Cerebellar cortex (tissue), 1 donor: Measurements from ENCODE around the gene ALG12.

Experiments used
- DNase-seq: peaks from one replicate; pipeline ENCODE4 v3.0.0-alpha.2; 2015; ENCODE audit warnings: low spot score

The ALG12 gene

DNA sequence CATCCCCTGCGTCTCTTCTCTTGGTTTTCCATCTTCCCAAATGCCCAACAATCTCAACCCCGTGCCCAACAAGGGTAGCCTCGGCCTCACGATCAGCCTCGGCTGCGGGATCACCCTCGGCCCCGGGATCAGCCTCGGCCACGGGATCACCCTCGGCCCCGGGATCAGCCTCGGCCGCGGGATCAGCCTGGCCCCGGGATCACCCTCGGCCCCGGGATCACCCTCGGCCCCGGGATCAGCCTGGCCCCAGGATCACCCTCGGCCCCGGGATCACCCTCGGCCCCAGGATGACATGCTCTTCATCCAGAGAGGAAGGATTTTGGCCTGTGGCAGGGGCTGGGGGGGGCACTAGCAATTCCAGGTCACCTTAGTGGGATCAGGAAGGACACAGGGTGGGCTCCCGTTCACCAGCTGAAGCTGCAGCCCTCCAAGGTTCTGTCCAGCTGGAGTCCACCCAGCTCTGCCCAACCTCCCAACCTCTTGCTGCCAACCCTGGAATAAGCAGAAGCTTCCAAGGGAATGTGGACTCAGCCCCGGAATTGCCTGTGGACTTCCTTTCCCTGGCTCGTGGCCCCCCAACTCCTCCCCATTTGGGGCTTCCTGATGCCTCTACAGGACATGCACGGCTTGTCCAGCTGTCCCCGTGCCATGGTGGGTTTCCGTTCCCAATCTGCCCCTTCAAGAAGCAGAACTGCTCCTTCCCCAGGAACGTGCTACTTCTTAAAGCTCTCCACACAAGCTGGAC lies 6.2 kb downstream of the ALG12 start:
- DNase-seq, result no peak

DNA sequence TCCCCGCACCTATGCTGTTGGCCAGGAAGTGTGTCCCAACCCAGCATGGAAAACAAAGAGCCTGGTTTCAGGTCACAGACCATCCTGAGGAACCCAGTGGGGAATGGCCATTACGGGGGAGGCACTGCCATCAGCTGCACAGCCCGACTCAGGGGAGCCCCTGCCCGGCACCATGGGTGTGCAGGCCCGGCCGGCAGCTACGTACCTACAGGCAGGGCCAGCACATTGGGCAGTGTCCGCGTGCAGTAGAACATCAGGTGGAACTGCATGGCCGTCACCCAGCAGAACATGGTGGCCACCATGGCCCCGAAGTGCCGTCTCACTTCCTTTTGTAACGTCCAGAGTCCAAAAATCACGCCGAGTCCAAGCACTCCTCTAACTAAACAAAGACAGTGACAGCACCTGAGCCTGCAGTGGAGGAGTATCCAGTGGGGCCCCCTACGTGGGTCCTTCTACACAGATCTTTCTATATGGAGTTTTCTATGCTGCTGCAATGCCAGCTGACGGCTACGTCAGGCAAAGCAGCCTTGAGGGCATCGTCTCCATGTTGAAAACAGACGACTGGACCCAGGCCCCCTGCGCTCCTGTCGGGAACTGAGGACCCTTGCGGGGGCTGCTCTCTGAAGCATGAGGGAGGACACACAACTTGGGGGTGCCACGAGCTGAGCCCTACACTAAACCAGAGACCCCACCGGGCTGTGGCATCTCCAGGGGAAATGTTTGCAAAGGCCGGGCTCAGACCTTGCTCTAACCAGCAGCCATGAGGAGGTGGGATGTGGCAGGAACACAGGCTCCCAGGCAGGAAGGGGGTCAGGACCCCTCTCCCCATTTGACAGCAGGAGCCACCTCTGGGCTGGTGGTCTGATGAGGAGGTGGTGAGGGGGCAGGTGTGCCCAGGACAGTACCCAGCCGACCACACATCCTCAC lies 7.7 kb downstream of the ALG12 start:
- no peak for DNase-seq

DNA sequence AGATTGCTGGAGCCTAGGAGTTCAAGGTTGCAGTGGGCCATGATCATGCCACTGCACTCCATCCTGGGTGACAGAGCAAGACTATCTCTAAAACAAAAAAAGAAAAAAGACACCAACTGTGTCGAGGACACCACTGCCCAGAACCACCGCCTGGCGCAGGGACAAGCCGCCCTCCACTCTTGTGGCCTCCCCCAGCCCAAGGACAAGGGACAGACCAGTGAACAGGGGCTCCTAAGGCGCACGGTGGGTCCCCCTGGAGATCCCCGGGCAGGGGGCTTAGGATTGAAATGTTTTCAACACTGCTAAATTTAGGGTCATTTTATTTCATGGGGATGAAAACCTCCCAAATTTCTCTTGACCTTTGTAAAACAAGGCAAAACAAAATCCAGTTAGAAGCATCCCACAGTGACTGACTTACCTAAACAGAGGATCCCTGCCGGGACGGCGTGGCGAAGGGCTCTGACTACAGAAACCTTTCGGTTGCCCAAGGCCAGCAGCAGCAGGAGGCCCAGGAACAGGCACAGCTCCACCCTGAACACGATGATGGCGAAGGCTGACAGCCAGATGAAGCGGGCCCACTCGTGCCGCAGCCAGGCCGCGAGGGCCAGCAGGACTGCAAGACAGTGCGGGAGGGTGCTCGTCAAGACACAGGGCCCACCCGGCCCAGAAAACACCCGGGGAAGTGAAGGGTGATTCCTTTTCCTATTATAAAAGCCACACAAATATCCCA lies 8.6 kb downstream of the ALG12 start:
- no peak for DNase-seq

DNA sequence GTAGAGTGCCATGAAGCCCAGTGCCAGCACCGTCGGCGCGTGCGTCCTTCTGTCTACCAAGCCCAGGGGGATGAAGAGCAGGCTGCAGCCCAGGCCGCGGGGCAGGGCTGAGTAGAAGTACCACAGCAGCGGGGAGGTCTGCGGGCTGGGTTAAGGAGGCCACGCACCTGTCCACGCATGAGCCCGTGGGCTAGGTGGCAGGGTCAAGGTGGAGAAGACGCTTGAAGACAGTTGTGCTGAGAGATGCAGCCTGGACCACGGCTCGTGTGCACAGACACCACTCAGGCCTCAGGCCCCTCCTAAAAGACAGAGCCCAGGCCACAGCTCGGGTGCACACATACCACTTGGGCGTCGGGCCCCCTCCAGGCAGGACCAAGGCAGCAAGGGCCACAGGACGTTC lies 10.4 kb downstream of the ALG12 start:
- no peak for DNase-seq

DNA sequence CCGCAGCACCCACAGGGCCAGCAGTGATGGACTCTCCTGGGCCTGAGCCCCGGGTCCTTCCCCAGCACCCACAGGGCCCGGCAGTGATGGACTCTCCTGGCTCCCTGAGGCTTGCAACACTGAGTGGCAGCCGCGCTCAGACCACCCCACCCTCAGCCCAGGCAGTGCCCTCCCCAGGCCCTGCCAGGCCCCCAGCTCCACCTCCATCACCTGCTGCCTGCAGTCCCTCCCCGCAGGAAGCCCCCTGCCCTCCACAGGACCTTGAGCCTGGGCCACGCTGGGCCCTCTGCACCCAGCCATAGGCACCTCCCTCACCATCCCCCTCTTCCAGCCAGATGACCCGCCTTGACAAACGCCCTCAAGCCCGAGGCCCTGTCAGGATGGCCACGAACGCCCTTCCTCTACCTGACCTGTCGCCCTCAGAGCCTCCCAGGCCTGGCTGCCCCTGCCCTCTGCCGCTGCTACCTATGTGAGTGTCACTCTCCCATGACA lies 11.4 kb downstream of the ALG12 start:
- DNase-seq, result no peak

DNA sequence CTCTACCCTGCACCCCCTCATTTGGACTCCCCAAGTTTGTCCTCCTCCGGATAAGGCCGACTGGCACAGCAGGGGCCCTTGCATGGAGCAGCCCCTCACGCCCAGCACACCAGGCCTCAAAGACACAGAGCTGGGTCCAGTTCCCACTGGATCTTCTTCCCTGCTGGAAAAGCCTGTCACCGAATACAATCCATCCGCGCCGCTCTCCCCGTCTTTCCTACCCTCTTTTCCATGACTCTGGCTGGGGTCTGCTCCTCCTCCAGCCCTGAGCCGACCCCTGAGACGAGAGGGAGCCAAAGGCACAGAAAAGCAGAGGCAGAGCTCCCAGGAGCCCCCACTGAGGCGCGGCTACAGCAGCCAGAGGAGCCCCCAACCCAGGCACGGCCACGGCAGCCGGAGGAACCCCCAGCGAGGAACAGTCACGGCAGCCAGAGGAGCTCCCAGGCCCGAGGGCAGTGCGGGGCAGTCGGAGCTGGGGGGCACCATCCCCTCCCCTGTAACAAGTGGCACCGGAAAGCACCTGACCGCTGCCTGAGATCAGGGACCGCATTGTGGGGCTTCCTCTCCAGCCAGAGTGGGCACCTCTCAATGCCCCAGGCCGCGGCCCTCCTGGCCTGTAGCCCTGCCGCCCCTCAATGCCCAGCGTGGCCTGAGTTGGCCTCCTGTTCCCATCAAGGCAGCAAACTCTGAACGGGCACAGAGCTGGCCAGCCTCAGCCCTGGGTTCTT lies 12.0 kb downstream of the ALG12 start:
- DNase-seq, result no peak

DNA sequence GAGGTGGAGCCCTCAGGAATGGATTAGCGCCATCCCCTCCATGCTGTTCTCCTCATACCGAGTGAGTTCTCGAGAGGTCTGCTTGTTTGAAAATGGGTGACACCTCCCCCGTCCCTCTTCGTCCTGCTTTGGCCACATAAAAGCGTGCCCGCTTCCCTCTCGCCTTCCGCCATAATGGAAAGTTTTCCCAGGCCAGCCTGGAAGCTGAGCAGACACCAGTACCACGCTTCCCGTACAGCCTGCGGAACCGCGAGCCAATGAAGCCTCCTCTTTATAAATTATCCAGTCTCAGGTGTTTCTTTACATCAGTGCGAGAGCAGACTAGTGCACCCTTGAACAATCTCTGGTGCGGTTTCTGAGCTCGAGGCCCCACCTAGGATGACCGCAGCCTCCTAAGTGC lies 12.8 kb downstream of the ALG12 start:
- no peak for DNase-seq

DNA sequence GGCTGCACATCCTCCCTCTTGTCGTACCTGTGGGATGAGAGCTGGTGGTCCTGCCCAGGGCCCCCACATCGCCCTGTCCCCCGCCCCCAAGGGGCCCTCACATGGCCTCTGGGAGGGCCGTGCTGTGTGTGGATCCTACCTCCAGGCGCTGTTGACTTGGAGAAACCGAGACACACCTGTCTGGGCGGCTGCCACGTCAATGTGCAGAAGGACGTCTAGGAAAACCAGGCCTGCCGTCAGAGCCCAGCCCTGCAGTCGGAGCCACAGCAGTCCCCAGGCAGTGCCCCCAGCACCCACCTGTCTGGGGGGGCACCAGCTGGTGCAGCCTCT lies 14.2 kb downstream of the ALG12 start:
- DNase-seq, result no peak

DNA sequence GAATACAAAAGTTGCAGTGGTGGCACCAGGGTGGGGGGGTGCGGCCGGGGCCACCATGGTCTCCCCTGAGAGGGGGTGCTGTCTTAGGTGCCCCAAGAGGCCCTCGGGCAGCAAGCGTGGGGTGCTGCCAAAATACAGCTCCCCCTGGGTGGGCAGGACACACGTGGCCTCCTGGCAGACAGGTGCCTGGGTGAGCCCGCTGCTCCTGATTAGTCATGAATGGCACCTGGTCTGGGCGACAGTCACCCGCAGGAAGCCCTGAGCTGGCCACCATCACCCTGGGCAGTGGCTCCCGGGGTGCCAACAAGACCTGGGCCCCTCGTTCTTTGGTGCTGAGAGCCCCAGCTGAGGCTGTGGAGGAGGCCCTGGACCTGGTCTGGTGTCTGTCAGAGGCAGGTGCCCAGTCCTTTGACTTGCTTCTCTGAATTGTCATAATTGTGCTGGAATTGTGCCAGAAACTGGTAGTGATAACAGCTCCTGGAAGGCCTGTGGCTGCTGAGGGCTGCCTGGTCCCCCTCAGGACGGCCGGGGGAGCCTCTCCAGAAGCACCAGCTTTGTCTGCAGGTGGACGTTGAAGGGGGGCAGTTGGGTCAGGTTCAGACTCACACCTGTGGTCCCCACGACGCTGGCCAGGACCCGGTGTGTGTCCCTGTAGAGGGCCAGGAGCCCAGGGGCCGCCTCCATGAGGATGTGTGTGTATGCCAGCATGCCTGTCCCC lies 14.8 kb downstream of the ALG12 start:
- peak; percentile 75 for DNase-seq

DNA sequence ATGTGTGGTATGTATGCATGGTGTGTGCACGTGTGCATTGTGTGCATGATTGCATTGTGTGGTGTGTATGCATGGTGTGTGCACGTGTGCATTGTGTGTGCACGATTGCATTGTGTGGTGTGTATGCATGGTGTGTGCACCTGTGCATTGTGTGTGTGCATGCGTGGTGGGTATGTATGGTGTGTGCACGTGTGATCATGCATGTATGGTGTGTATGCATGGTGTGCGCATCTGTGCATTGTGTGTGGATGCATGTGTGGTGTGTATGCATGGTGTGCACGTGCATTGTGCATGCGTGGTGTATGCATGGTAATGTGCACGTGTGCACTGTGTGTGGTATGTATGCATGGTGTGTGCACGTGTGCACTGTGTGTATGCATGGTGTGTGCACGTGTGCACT lies 16.8 kb downstream of the ALG12 start:
- no peak for DNase-seq

DNA sequence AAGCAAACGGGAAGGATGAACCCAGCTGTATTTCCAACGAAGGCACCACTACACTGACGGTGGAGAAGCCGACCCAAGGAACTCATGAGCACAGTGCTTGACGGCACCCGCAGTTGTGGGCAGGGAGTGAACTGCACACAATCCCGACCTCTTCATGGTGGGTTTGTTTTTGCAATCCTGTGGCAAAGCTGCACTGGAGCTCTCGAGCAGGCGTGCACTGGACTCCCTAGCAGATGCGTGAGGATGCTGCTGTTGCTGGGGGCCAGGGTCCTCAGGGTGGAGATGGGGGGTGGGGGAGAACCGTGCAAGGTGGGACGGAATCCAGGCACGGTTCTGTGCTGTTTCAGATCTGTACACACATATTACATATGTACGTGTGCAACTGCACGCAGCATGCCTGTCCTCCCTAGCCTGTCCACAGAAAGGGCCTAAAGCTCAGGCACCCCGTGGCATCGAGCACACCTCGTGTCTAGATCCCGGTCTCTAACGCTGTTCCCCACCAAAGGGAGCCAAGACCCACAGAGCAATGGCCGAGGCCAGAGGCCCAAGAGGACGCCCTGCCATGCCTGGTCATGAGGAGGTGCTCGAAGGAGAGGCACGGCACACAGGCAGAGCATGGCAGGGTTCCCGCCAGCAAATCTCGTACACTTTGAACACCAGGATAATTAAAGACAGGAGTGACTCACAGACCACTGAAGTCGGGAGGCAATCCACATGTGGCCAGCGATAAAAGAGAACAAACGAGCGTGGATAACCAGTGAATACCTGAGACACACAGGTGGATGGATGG lies 17.6 kb downstream of the ALG12 start:
- DNase-seq, result no peak

DNA sequence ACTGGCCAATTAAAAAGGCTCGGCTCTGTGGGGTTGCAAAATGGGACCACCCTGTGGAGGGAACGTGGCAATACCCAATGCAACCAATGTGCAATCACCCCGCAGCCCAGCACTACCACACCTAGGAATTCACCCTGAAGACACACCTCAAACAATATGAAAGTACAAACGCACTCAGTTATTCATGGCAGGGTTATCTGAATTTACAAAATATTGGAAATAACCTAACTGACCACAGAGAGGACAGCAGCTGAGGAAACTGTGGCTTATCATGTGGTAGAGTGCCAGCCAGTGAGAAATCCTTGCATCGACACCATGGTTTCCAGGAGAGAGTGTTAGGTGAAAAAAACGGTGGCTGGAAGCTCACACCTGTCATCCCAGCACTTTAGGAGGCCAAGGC lies 18.7 kb downstream of the ALG12 start:
- no peak for DNase-seq

DNA sequence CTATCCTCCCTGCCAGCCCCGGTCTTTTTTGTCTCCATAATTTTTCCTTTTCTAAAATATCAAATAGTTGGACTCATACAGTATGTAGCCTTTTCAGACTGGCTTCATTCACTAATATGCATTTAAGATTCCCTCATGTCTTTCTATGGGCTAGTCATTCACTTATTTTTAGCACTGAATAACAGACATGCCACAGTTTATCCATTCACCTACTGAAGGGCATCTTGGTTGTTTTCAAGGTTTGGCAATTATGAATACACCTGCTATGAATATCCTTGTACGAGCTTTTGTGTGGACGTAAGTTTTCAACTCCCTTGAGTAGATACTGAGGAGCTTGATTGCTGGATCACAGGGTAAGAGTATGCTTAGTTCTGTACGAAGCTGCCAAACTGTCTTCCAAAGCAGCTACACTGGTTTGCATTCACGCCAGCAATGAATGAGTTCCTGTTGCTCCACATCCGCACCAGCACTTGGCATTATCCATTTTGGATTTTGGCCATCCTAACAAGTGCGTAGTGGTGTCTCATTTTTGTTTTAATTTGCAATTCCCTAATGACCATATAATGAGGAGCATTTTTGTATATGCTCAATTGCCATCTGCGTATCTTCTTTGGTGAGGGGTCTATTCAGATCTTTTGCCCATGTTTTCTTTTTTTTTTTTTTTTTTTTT lies 21.1 kb downstream of the ALG12 start:
- DNase-seq, result no peak

DNA sequence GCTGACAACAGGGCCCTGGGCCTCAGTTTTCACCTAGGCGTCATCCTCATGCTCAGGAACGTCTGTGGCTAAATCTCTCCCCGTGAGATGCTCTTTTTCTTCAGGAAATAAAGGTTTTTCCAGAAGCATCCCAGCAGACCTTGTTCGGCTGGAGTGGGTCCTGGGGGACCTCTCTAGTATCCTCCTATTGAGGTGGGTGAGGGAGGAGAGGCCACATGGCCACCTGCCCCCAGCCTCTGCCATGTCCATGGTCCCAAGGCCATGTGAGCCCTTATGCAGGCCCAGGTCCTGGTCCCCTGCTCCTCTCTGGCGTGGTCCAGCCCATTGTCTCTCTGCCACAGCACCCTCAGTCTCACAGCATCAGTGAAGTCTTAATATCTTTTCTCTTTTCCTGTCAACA lies 22.0 kb downstream of the ALG12 start:
- DNase-seq, result no peak

DNA sequence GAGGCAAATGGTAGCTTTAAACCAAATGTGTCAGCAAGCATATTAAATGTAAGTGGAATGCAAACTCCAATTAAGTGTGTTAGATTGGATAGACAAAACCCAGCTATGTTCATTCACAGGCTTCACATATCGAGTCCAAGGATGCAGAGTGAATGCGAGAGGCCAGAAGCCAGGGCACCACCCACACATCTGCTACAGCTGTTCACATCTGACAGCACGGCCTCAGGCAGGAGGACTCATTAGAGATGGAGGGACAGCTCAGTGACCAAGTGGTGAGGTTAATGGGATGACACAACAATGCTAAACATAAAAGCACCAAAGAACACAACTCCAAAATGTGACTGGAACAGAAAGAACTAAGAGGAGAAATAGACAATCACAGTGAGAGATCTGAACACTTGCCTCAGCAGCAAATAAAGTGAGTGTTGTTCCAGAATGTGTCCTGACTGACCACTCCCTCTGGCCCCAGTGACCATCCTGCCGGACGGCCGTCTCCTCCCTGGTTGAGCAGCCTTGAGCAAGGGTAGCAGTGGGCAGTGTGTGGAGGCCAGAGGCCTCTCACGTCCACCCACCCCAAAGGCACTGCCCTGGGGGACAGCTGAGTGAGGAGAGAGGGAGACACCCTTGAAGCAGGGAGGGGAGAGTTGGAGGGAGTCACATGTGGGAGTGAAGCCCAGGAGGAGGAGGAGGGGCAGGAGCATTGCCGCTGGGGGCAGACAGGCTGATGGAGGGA lies 23.8 kb downstream of the ALG12 start:
- no peak for DNase-seq

DNA sequence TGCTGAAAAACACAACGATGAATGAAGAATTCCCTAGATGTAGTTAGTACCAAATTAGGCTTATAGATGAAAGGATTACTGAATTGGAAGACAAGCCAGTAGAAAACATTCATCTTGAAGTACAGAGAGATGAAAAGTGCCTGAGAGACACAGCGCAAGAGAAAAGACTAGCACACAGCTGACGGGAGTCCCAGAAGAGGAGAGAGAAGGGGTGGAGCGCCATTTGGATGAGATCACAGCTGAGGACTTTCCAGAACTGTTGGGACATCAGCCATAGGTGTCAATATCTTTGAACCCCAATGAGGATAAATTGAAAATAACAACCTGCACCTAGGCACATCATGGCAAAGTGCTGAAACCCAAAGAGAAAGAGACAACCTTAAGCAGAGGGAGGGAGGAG lies 25.2 kb downstream of the ALG12 start:
- DNase-seq, result no peak

DNA sequence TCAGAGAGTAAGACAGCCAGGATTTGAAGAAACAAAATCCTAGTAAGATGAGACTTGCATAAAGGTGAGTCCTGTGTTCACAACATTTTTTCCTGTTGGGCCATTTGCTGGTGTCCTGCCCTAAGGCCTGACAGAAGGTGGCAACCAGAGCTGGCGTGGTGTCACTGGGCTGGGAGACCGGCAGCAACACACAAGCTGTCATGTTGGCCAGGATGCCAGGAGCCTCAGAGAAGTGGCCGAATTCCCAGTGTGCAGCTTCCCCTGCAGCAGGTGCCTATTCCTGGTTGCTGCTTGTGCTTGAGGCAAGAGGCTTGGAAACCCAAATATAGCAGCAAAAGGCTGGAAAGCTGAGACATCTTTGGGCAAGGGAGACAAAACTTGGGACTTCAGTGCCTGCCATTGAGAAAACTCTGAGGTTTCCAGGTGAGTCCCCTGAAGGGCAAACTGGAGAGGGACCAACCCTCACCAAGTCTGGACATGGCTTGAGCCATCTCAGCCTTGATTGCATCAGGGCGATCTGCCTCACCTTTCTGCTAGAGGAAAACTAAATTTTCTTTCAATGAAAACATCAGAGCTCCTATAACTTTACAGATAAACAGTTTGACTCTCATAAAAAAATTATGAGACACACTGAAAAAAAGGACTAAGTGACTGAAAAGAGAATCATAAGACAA lies 25.9 kb downstream of the ALG12 start:
- DNase-seq, result peak; percentile 99

DNA sequence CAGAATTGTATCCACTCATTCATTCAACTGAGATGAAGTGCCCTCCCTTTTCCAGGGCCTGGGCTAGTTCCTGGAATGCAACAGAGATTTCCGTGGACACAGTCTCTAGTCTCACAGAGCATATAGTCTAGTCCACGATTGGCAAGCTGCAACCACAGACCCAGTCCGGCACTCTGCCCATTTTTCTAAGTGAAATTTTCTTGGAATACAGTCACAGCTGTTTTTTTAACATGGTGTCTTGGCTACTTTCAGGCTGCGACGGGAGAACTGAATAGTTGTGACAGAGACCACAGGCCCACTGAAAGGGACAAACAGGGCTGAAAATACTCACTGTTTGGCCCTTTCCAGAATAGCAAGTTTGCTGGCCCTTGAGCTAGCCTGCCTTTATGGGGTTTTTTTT lies 29.2 kb downstream of the ALG12 start:
- DNase-seq, result no peak

DNA sequence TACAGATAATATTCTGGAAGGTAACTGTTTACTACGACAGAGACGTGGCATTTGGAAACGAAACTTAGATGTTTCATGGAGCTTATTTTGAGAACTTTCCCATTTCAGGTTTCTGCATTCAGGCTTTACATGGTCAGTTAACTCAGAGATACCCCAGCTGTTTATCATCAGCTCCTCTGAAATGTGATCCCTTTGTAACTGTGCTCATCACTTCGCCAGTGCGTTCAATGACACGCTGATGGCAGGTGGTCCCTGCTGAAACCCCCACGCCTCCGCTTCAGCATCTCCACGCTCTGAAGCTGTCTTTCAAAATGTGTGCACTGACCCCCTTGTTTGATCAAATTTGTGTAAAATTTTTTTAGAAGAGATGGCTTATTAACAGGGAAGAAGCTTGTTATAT lies 30.5 kb downstream of the ALG12 start:
- DNase-seq, result no peak
